Peyer's patch (tissue), 4 donors: ENCODE measurements around the gene NRXN3. TPM values are rescaled to one million over a fixed set of nuclear protein-coding genes. Genes with fewer than 3 reads are reported as not detected.

ENCODE experiments used
- DNase-seq, 3 donors: peaks; one replicate each; pipeline ENCODE4 v3.0.0-alpha.2; 2017 to 2019
- H3K27ac ChIP-seq, 4 donors: fragments of 200-600 bp; sonication (generic); one replicate each; pipeline ENCODE4 v1.5.1; 2016 to 2019
- H3K27me3 ChIP-seq, 2 donors: fragments of 200-600 bp; sonication (generic); one replicate each; pipeline ENCODE4 v1.5.1; 2019
- H3K36me3 ChIP-seq, 3 donors: fragments of 200-600 bp; sonication (generic); one replicate each; pipeline ENCODE4 v1.5.1; 2016 to 2019
- H3K4me1 ChIP-seq, 4 donors: fragments of 200-600 bp; sonication (generic); one replicate each; pipeline ENCODE4 v1.5.1; 2016 to 2019
- H3K4me3 ChIP-seq, 4 donors: fragments of 200-600 bp; sonication (generic); 1 replicate in 3 of 4; 2 replicates in 1 of 4; pipeline ENCODE4 v1.5.1; 2016 to 2019; ENCODE audit warnings: mild to moderate bottlenecking in 1 of 4
- H3K9me3 ChIP-seq, 4 donors: fragments of 200-600 bp; sonication (generic); one replicate each; pipeline ENCODE4 v1.5.1; 2016 to 2019; ENCODE audit warnings: mild to moderate bottlenecking in 1 of 4
- CTCF ChIP-seq, 6 experiments: fragments of 450-650 bp in 4 of 6; fragments of 200-600 bp in 2 of 6; sonication (generic) in 1 of 6; IDR thresholded peaks; one replicate each; pipeline ENCODE4 v1.5.1; 2017 to 2019; ENCODE audit warnings: antibody characterized with exemption in 6 of 6, mild to moderate bottlenecking in 3 of 6, moderate library complexity in 1 of 6
- POLR2A ChIP-seq, 2 donors: fragments of 450-650 bp; IDR thresholded peaks; one replicate each; pipeline ENCODE4 v1.5.1; 2017; ENCODE audit warnings: antibody characterized with exemption in 2 of 2, mild to moderate bottlenecking in 2 of 2, moderate library complexity in 2 of 2
- total RNA-seq, 4 donors: library from RNA; depleted of rRNA; stranded (reverse); fragments of >200 nt; gene quantifications; one replicate each; pipeline ENCODE4 v1.1.0, GENCODE V29; 2016

Gene NRXN3
- total RNA-seq, 4 donors from 2014 or later = 1.6 to 10.2 (median 4.4) TPM

GRCh38 chr14:78737601-78738000, 567.4 kb downstream of the NRXN3 start:
- H3K36me3 ChIP-seq = no peaks in the 10 kb centered on the region
- no peaks in the 10 kb centered on the region for H3K4me1 ChIP-seq
- no peak overlapping the region for H3K4me3 ChIP-seq
- TF ChIP-seq CTCF (IDR thresholded peaks at IDR 0.05) (no peak), POLR2A (IDR thresholded peaks at IDR 0.05) (no peak)
- no peak for DNase-seq
- H3K9me3 ChIP-seq = no peaks in the 10 kb centered on the region
- H3K27ac ChIP-seq = no peak overlapping the region
- H3K27me3 ChIP-seq = no peaks in the 10 kb centered on the region

DNA sequence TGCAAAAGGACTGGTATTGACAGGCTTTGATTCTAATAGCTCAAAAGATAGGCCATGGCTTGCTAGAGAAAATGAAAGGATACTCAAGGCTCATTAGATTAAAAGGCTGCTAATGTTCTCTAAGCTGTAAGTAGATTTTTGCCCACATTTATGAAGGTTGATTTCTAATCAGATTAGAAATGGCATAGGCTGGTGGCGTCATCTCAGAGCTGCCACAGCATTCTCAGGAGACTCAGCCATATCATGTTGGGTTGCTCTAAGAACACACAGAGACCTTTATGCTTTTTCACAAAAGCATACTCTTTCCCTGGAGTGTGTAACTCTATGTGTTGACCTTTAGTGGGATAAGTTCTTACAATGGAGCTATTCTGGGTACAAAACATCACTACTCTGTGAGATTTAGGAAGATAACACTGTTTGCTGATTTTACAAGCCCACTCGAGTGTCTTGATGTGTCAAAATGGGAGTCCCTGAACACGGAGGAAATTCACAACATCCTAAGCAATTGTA, 576.0 kb downstream of the NRXN3 start:
- Histone ChIP-seq H3K27me3 (no peaks in the 10 kb centered on the region), H3K4me3 (no peak overlapping the region), H3K4me1 (no peaks in the 10 kb centered on the region), H3K36me3 (no peaks in the 10 kb centered on the region), H3K9me3 (no peaks in the 10 kb centered on the region), H3K27ac (no peak overlapping the region)
- DNase-seq = no peak
- TF ChIP-seq CTCF (IDR thresholded peaks at IDR 0.05) (no peak), POLR2A (IDR thresholded peaks at IDR 0.05) (no peak)

DNA sequence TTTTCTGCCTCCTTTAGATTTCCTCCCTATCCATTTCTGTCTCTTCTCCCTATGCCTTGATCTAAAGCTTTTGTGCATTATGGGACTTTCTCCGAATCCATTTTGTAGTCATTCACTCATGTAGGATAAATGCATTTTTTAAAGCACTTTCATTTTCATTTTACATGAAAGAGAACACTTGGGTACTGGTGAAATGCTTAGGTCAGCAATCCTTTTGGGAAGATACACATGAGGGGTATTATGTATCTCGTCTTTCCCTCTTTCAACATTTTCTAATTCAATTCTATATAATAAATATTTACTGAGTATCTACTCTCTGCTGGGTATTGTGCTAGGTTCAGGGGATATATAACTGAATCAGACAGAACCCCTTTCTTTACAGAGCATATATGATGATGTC, 577.6 kb downstream of the NRXN3 start:
- Histone ChIP-seq H3K27me3 (no peaks in the 10 kb centered on the region), H3K4me1 (no peaks in the 10 kb centered on the region), H3K9me3 (no peaks in the 10 kb centered on the region), H3K36me3 (no peaks in the 10 kb centered on the region), H3K27ac (no peak overlapping the region), H3K4me3 (no peak overlapping the region)
- no peak for DNase-seq
- no peak for TF ChIP-seq POLR2A (IDR thresholded peaks at IDR 0.05)
- no peak for TF ChIP-seq CTCF (IDR thresholded peaks at IDR 0.05)

GRCh38 chr14:78752518-78753188, 582.5 kb downstream of the NRXN3 start:
- Histone ChIP-seq H3K9me3 (no peaks in the 10 kb centered on the region), H3K4me1 (no peaks in the 10 kb centered on the region), H3K27me3 (no peaks in the 10 kb centered on the region), H3K36me3 (no peaks in the 10 kb centered on the region), H3K27ac (no peak overlapping the region), H3K4me3 (no peak overlapping the region)
- no peak for DNase-seq
- TF ChIP-seq POLR2A (IDR thresholded peaks at IDR 0.05) (no peak), CTCF (IDR thresholded peaks at IDR 0.05) (no peak)

- H3K36me3 ChIP-seq = no peaks in the 10 kb centered on the region
- H3K27ac ChIP-seq = no peak overlapping the region
- TF ChIP-seq POLR2A (IDR thresholded peaks at IDR 0.05) (no peak), CTCF (IDR thresholded peaks at IDR 0.05) (no peak)
- H3K4me1 ChIP-seq = no peaks in the 10 kb centered on the region
- no peak for DNase-seq
- no peaks in the 10 kb centered on the region for H3K9me3 ChIP-seq
- no peak overlapping the region for H3K4me3 ChIP-seq
- no peaks in the 10 kb centered on the region for H3K27me3 ChIP-seq
Observed at GRCh38 chr14:78754059-78754458, 583.9 kb downstream of the NRXN3 start.
